Peyer's patch (tissue), 4 donors: ENCODE measurements around the gene MX1.

Experiments
- CTCF ChIP-seq, 6 experiments: fragments of 450-650 bp in 4 of 6; fragments of 200-600 bp in 2 of 6; sonication (generic) in 1 of 6; IDR thresholded peaks; one replicate each; pipeline ENCODE4 v1.5.1; 2017 to 2019; ENCODE audit warnings: antibody characterized with exemption in 6 of 6, mild to moderate bottlenecking in 3 of 6, moderate library complexity in 1 of 6
- POLR2A ChIP-seq, 2 donors: fragments of 450-650 bp; IDR thresholded peaks; one replicate each; pipeline ENCODE4 v1.5.1; 2017; ENCODE audit warnings: antibody characterized with exemption in 2 of 2, mild to moderate bottlenecking in 2 of 2, moderate library complexity in 2 of 2

GRCh38 chr21:41466024-41466820 is 40.2 kb downstream of the MX1 start:
- TF ChIP-seq CTCF (IDR thresholded peaks at IDR 0.05), result no peak
- TF ChIP-seq POLR2A (IDR thresholded peaks at IDR 0.05), result no peak
